ENCODE results near the gene NSD2. TPM values are rescaled to one million over a fixed set of nuclear protein-coding genes. Genes with fewer than 3 reads are reported as not detected.

NSD2 gene
- total RNA-seq, 1 experiment from 2014 or later = 128 TPM

DNA sequence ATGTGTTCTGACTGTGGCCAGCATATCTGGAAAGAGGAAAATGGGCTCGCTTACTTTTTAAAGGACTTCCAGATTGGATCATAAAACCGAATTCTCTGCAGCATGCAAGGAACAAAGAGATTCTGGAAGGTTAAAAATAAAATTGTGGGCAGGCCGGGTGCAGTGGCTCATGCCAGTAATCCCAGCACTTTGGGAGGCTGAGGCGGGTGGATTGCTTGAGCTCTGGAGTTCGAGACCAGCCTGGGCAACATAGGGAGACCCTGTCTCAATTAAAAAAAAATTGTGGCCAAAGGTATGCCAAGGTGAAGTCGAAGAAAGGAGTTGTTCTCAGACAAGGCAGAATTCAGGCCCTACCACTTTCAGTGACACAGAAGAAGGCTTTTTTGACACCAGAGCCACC lies 99.7 kb downstream of the NSD2 start:
- H3K36me3 Mint-ChIP-seq = peaks cover 32% of the 10 kb centered on the region
- 0 out of 2 replicates have a peak overlapping the region, but pooled peaks have one; percentile 47 for H3K27ac Mint-ChIP-seq
- no peak overlapping the region for H3K4me3 Mint-ChIP-seq
- H3K9me3 Mint-ChIP-seq = no peaks in the 10 kb centered on the region
- H3K4me1 Mint-ChIP-seq = no peaks in the 10 kb centered on the region
- ChIA-PET CTCF (interaction anchor here (1.6 kb wide), 1 partner anchor 60 kb away, joined by 5 read pairs; no protein-coding TSS in a partner anchor), POLR2A (no interaction called here)
- H3K27me3 Mint-ChIP-seq (ENCODE audit: low read depth) = no peaks in the 10 kb centered on the region
- TF ChIP-seq CREM (CRISPR knock-in tag; IDR thresholded peaks at IDR 0.05) (no peak), ZNF232 (CRISPR knock-in tag; IDR thresholded peaks at IDR 0.05) (no peak), ARID4B (CRISPR knock-in tag; IDR thresholded peaks at IDR 0.05; ENCODE audit: borderline replicate concordance) (no peak), MXD4 (CRISPR knock-in tag; IDR thresholded peaks at IDR 0.05; ENCODE audit: borderline replicate concordance) (no peak), ETV6 (CRISPR knock-in tag; IDR thresholded peaks at IDR 0.05) (no peak), NR3C1 (CRISPR knock-in tag; conservative IDR thresholded peaks at IDR 0.05; ENCODE audit: low read depth) (no peak)
- TF ChIP-seq, protein P1, sequence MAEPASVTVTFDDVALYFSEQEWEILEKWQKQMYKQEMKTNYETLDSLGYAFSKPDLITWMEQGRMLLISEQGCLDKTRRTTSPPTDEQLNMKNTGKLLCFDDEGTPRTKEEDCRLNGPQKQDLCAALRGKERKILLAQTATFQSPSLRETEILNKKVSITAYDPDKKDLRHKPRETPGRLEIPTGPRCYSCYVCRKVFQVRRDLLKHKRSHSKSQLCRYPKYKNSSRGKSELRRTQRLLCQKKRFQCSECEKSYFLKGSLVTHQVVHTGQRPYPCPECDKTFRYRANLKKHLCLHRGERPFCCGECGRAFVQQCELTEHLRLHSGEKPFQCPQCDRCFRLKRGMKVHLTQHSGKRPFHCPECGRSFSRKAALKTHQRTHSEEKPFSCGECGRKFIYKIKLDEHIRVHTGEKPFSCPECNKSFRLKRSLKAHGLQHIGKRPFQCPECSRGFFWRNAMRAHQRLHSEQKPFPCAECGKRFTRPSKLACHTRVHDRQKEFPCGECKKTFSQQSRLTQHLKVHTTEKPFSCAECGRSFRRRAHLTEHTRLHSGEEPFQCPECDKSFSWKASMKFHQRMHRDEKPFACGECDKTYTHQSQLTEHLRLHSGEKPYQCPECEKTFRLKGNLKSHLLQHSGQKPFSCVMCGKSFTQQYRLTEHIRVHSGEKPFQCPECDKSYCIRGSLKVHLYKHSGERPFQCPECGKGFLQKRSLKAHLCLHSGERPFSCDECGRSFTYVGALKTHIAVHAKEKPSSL (CRISPR knock-in tag; conservative IDR thresholded peaks at IDR 0.05) = no peak
- TF ChIP-seq, protein P2, sequence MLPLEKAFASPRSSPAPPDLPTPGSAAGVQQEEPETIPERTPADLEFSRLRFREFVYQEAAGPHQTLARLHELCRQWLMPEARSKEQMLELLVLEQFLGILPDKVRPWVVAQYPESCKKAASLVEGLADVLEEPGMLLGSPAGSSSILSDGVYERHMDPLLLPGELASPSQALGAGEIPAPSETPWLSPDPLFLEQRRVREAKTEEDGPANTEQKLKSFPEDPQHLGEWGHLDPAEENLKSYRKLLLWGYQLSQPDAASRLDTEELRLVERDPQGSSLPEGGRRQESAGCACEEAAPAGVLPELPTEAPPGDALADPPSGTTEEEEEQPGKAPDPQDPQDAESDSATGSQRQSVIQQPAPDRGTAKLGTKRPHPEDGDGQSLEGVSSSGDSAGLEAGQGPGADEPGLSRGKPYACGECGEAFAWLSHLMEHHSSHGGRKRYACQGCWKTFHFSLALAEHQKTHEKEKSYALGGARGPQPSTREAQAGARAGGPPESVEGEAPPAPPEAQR (CRISPR knock-in tag; IDR thresholded peaks at IDR 0.05) = no peak
- ATAC-seq (no peak), DNase-seq (ENCODE audit: low spot score) (no peak)

- CTCF ChIA-PET = no interaction called here
- Mint-ChIP-seq H3K4me3 (no peak overlapping the region), H3K27me3 (ENCODE audit: low read depth) (no peaks in the 10 kb centered on the region), H3K4me1 (no peaks in the 10 kb centered on the region), H3K9me3 (no peaks in the 10 kb centered on the region), H3K36me3 (peaks cover 35% of the 10 kb centered on the region; the same call in 1 of the 2 replicates), H3K27ac (peak overlapping the region; percentile 47; the same call in 1 of the 2 replicates)
- POLR2A ChIA-PET = no interaction called here
- DNase-seq (ENCODE audit: low spot score) = no peak
- no peak for ATAC-seq
- TF ChIP-seq ZMAT4 (CRISPR knock-in tag; IDR thresholded peaks at IDR 0.05) (no peak), PREB (CRISPR knock-in tag; IDR thresholded peaks at IDR 0.05; ENCODE audit: borderline replicate concordance) (no peak), HMGXB4 (CRISPR knock-in tag; IDR thresholded peaks at IDR 0.05) (no peak), AR (CRISPR knock-in tag; IDR thresholded peaks at IDR 0.05) (no peak), SOX15 (CRISPR knock-in tag; IDR thresholded peaks at IDR 0.05) (no peak)
- TF ChIP-seq, protein P3, sequence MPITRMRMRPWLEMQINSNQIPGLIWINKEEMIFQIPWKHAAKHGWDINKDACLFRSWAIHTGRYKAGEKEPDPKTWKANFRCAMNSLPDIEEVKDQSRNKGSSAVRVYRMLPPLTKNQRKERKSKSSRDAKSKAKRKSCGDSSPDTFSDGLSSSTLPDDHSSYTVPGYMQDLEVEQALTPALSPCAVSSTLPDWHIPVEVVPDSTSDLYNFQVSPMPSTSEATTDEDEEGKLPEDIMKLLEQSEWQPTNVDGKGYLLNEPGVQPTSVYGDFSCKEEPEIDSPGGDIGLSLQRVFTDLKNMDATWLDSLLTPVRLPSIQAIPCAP (CRISPR knock-in tag; IDR thresholded peaks at IDR 0.05) = no peak
- TF ChIP-seq, protein P4, sequence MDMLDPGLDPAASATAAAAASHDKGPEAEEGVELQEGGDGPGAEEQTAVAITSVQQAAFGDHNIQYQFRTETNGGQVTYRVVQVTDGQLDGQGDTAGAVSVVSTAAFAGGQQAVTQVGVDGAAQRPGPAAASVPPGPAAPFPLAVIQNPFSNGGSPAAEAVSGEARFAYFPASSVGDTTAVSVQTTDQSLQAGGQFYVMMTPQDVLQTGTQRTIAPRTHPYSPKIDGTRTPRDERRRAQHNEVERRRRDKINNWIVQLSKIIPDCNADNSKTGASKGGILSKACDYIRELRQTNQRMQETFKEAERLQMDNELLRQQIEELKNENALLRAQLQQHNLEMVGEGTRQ (CRISPR knock-in tag; IDR thresholded peaks at IDR 0.05) = no peak
- TF ChIP-seq, protein P5, sequence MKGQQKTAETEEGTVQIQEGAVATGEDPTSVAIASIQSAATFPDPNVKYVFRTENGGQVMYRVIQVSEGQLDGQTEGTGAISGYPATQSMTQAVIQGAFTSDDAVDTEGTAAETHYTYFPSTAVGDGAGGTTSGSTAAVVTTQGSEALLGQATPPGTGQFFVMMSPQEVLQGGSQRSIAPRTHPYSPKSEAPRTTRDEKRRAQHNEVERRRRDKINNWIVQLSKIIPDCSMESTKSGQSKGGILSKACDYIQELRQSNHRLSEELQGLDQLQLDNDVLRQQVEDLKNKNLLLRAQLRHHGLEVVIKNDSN (CRISPR knock-in tag; IDR thresholded peaks at IDR 0.05) = no peak
Observed at GRCh38 chr4:1971456-1972200, 100.4 kb downstream of the NSD2 start.

Data from WTC11 (cell line).